Measurements from ENCODE around the gene NCAPG2. TPM values are rescaled to one million over a fixed set of nuclear protein-coding genes. Genes with fewer than 3 reads are reported as not detected.
"Not testable (repeated sequence)": the region's sequence is repeated elsewhere in the genome, so short reads cannot be mapped to it uniquely, and the experiment has no call there.

Gene NCAPG2
- total RNA-seq, 2 donors from 2014 or later, result 0.66 to 8.8 TPM

DNA sequence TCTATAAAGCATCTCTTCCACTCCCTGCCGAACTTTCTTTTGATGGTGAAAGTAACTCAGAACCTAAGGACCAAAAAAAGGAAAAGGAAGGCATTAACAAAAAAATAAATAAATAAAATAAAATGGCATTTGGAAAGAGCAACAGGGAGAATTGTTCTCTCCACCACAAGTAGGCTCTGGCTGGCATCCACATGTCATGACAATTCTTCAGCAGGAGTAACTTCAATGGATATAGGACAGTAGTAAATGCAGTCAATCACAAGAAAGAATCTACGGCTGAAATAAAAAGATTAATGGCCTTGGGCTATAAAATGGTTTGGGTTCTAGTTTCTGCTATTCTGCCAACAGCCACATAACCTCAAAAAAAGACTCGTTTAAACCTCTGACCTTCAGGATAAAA is 23.9 kb downstream of the NCAPG2 start:
- ATAC-seq (no peak), DNase-seq (no peak)
- no peaks in the 10 kb centered on the region for H3K4me1 ChIP-seq
- no peaks in the 10 kb centered on the region for H3K27me3 ChIP-seq
- no peak overlapping the region for H3K27ac ChIP-seq
- intact Hi-C loops (cut with DNase I), result no loop called here
- H3K9me3 ChIP-seq, result no peaks in the 10 kb centered on the region
- no peak overlapping the region for H3K4me3 ChIP-seq
- 63 to 82% methylated on average over 3 of the region's 3 CpGs for whole genome bisulfite sequencing, 2 donors
- H3K36me3 ChIP-seq (replicated peaks in 1 of 2; ENCODE audit: insufficient read depth in 1 of 2, low read depth in 2 of 2), result no peaks in the 10 kb centered on the region
- TF ChIP-seq, protein P1, sequence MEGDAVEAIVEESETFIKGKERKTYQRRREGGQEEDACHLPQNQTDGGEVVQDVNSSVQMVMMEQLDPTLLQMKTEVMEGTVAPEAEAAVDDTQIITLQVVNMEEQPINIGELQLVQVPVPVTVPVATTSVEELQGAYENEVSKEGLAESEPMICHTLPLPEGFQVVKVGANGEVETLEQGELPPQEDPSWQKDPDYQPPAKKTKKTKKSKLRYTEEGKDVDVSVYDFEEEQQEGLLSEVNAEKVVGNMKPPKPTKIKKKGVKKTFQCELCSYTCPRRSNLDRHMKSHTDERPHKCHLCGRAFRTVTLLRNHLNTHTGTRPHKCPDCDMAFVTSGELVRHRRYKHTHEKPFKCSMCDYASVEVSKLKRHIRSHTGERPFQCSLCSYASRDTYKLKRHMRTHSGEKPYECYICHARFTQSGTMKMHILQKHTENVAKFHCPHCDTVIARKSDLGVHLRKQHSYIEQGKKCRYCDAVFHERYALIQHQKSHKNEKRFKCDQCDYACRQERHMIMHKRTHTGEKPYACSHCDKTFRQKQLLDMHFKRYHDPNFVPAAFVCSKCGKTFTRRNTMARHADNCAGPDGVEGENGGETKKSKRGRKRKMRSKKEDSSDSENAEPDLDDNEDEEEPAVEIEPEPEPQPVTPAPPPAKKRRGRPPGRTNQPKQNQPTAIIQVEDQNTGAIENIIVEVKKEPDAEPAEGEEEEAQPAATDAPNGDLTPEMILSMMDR (IDR thresholded peaks at IDR 0.05), result no peak
- no peak for TF ChIP-seq POLR2A (IDR thresholded peaks at IDR 0.05)

DNA sequence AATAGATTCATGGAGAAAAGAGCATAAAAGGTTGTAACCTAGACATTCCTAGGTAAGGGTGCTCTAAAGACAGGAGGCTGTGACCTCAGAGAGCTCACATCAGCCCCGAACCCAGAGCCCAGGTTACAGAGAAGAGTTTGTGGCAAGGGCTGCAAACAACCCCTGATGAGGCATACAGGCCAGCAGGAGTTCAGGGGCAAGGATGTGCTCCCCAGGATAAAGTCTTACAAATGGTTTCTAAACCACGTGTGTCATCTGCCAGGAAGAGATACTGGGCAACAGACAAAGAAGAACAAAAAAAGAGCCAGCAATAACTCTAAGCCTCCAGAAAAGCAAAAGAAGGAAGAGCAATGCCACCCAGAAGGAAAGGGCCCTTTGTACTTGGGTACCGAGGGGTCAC is 27.7 kb downstream of the NCAPG2 start:
- no peaks in the 10 kb centered on the region for H3K27me3 ChIP-seq
- WGBS, 2 donors, result 83 to 89% methylated on average over 3 of the region's 3 CpGs

DNA sequence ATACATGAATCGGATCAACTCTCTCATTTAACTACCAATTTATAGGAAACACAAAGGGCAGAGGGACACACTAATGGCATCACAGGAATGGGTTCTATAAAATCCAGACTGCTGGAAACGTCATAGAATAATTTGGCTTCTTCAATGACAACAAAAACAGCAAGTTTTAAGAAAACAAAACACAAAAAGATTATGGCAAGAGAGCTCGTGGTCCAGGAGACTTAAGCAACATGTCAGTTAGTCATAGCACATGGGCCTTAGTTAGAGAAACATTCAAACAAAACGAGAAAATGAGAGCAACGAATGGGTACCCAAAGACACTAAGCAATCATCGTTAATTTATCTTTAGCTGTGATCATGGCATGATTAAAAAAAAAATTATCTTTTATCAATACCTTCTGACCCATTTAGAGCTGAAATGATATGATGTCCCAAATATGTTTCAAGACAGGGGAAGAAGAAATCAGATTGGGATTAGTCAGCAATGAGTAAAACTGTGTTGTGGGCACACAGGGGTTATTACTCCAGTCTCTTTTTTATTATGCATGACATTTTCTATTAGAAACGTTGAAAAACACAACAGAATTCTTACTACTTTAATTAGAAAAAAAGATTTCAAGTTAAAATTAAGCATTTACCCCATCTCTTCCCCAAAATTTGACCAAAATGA is 28.3 kb downstream of the NCAPG2 start:
- WGBS, 2 donors, result 71 to 86% methylated on average over 7 of the region's 7 CpGs
- no peaks in the 10 kb centered on the region for H3K4me1 ChIP-seq
- no peaks in the 10 kb centered on the region for H3K27me3 ChIP-seq
- intact Hi-C loops (cut with DNase I), result no loop called here
- DNase-seq (no peak), ATAC-seq (no peak)
- no peaks in the 10 kb centered on the region for H3K36me3 ChIP-seq (replicated peaks in 1 of 2; ENCODE audit: insufficient read depth in 1 of 2, low read depth in 2 of 2)
- TF ChIP-seq, protein P1 (IDR thresholded peaks at IDR 0.05), result no peak
- H3K27ac ChIP-seq, result no peak overlapping the region
- H3K9me3 ChIP-seq, result no peaks in the 10 kb centered on the region
- H3K4me3 ChIP-seq, result no peak overlapping the region

More for the DNA sequence above, 27.7 kb downstream of the NCAPG2 start:
- ATAC-seq (no peak), DNase-seq (no peak)
- Histone ChIP-seq H3K27ac (no peak overlapping the region), H3K9me3 (no peaks in the 10 kb centered on the region), H3K36me3 (replicated peaks in 1 of 2; ENCODE audit: insufficient read depth in 1 of 2, low read depth in 2 of 2) (no peaks in the 10 kb centered on the region), H3K4me3 (no peak overlapping the region), H3K4me1 (no peaks in the 10 kb centered on the region)
- intact Hi-C loops (cut with DNase I), result no loop called here
- TF ChIP-seq POLR2A (IDR thresholded peaks at IDR 0.05), result no peak
- TF ChIP-seq, protein P1 (IDR thresholded peaks at IDR 0.05), result no peak

DNA sequence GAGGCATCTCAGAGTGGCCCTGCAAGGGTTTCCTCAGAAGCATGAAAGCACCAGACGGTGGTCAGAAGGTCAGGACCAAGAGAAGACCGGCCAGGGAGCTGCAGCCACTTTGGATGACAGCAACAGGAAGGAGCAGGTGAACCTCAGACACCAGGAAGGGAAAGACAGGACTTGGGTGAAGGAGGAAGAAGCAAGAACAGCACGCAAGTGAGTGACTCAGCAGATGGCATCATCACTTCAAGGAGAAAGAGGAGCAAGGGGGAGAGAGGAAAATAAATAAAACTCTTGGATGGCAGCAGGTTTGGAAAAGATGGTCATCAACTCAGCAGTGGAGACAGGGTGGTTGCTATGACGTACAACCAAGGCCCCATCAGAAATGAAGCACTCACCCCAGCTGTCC is 31.6 kb downstream of the NCAPG2 start:
- Histone ChIP-seq H3K27me3 (no peaks in the 10 kb centered on the region), H3K4me1 (no peaks in the 10 kb centered on the region), H3K36me3 (replicated peaks in 1 of 2; ENCODE audit: insufficient read depth in 1 of 2, low read depth in 2 of 2) (no peaks in the 10 kb centered on the region), H3K9me3 (no peaks in the 10 kb centered on the region), H3K4me3 (no peak overlapping the region), H3K27ac (no peak overlapping the region)
- WGBS, 2 donors, result 64 to 70% methylated on average over 4 of the region's 4 CpGs
- intact Hi-C loops (cut with DNase I), result no loop called here
- DNase-seq (no peak), ATAC-seq (no peak)
- TF ChIP-seq, protein P1 (IDR thresholded peaks at IDR 0.05), result no peak

DNA sequence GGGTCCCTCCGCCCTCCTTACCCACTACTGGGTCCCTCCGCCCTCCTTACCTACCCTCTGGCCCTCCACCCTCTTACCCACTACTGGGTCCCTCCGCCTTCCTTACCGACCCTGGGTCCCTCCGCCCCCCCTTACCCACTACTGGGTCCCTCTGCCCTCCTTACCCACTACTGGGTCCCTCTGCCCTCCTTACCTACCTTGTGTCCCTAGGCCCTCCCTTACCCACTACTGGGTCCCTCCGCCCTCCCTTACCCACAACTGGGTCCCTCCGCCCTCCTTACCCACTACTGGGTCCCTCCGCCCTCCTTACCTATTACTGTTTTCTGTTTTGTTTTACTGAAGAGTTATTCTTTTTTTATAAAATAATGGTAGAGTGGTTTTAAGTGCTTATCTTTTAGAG is 36.5 kb downstream of the NCAPG2 start:
- H3K4me1 ChIP-seq; ATAC-seq; H3K4me3 ChIP-seq; H3K27me3 ChIP-seq; DNase-seq; H3K27ac ChIP-seq; H3K9me3 ChIP-seq; H3K36me3 ChIP-seq (replicated peaks in 1 of 2; ENCODE audit: insufficient read depth in 1 of 2, low read depth in 2 of 2); intact Hi-C loops (cut with DNase I): not testable (repeated sequence)
- 90 to 93% methylated on average over 5 to 6 of the region's 8 CpGs for WGBS, 2 donors

DNA sequence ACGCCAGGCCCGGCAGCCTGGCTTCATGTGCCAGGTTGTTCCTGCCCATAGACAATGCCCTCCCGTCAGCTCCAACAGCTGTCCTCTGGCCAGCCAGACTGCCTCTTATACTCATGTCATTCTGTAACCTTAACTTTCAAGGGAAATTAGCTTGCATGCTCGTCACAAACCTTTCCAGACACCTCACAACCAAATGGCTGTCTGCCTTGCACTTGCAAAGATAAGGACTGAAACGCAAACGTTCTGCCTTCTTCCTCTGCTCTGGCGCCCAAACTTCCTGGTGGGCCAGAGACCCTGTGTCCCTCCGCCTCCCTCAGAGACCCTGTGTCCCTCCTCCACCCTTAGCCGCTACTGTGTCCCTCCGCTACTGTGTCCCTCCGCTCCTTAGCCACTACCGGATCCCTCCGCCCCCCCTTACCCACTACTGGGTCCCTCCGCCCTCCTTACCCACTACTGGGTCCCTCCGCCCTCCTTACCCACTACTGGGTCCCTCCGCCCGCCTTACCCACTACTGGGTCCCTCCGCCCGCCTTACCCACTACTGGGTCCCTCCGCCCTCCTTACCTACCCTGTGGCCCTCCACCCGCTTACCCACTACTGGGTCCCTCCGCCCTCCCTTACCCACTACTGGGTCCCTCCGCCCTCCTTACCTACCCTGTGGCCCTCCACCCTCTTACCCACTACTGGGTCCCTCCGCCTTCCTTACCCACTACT is 37.5 kb downstream of the NCAPG2 start:
- H3K4me1 ChIP-seq; H3K9me3 ChIP-seq; H3K36me3 ChIP-seq (replicated peaks in 1 of 2; ENCODE audit: insufficient read depth in 1 of 2, low read depth in 2 of 2); H3K27me3 ChIP-seq; DNase-seq; H3K4me3 ChIP-seq; intact Hi-C loops (cut with DNase I); H3K27ac ChIP-seq; ATAC-seq: not testable (repeated sequence)
- 83 to 91% methylated on average over 9 to 19 of the region's 24 CpGs for WGBS, 2 donors

Data from body of pancreas (tissue), 4 donors.